K562 (cell line): ENCODE results near the gene NUPR1. TPM values are rescaled to one million over a fixed set of nuclear protein-coding genes. Genes with fewer than 3 reads are reported as not detected.
A peak's percentile ranks its signal among the peaks of the same experiment; 100 is the strongest.

Experiments
- ATAC-seq: fragments of 200-7000 bp; cut with Tn5 transposase; 3 replicates; pipeline ENCODE4 v1.9.1; 2020; ENCODE audit warnings: moderate library complexity
- BruUV-seq: library from RNA; stranded (reverse); fragments of 400-500 nt; replicated peaks from 2 replicates; lab custom pipeline; 2021; lab: Mats Ljungman, UMichigan
- CTCF ChIA-PET: fragments of 300-600 bp; formaldehyde crosslinking; extraction: SDS; loops from one replicate; lab custom pipeline; 2021; ENCODE audit warnings: low intra/inter-chr PET ratio; lab: Yijun Ruan, JAX
- POLR2A ChIA-PET: fragments of 300-600, 350-650 bp; sonication (Branson Sonifier 250); formaldehyde crosslinking; extraction: SDS; loops from one replicate; lab custom pipeline; 2021; ENCODE audit warnings: antibody characterized with exemption, inconsistent platforms; lab: Yijun Ruan, JAX
- DNase-seq, 4 experiments: peaks; one replicate each; pipeline versions ENCODE4 v3.0.0 to v3.0.0-alpha.2; 2011 to 2018; ENCODE audit warnings: low spot score in 3 of 4, mixed read lengths in 3 of 4; ENCODE audit errors: extremely low read depth in 1 of 4
- FAIRE-seq: peaks from 2 replicates; lab custom pipeline; 2011; peaks lifted over from hg19 to GRCh38; lab: Jason Lieb, UNC
- H2AFZ ChIP-seq: 2 replicates; pipeline ENCODE4 v1.6.0; 2011; ENCODE audit warnings: low read depth, low read length, control low read depth, inconsistent platforms
- H3K27ac ChIP-seq: fragments of 200-600 bp; 3 replicates; pipeline ENCODE4 v1.8.0; 2011; ENCODE audit warnings: low read depth, mild to moderate bottlenecking, control low read depth, inconsistent platforms, low read length, moderate library complexity, mixed read lengths; ENCODE audit errors: extremely low read depth
- H3K27me3 ChIP-seq, 2 experiments: fragments of 300-600 bp in 1 of 2; 2 replicates in 1 of 2; 3 replicates in 1 of 2; pipeline versions ENCODE4 v1.6.0 to v1.8.0; 2011; ENCODE audit warnings: inconsistent platforms in 2 of 2, low read length in 2 of 2, mild to moderate bottlenecking in 1 of 2, mixed read lengths in 1 of 2, moderate library complexity in 1 of 2; ENCODE audit not compliant: control insufficient read depth in 2 of 2, insufficient read depth in 2 of 2
- H3K36me3 ChIP-seq: fragments of 300-600 bp; 3 replicates; pipeline ENCODE4 v1.8.0; 2011; ENCODE audit warnings: mild to moderate bottlenecking, low read length, inconsistent platforms; ENCODE audit not compliant: control insufficient read depth, insufficient read depth
- H3K4me1 ChIP-seq, 2 experiments: fragments of 200-600 bp in 1 of 2; replicated peaks in 1 of 2; 2 replicates in 1 of 2; 3 replicates in 1 of 2; pipeline versions ENCODE4 v1.5.1 to v1.8.0; 2011; ENCODE audit warnings: inconsistent platforms in 2 of 2, low read length in 2 of 2, mild to moderate bottlenecking in 1 of 2, mixed read lengths in 1 of 2, moderate library complexity in 1 of 2; ENCODE audit not compliant: control insufficient read depth in 2 of 2, insufficient read depth in 2 of 2
- H3K4me2 ChIP-seq: 2 replicates; pipeline ENCODE4 v1.6.1; 2011; ENCODE audit warnings: low read length, control low read depth, inconsistent platforms, mixed read lengths; ENCODE audit not compliant: insufficient read depth
- H3K4me3 ChIP-seq: fragments of 200-600 bp; sonication (generic), shearing (Covaris generic); 2 replicates; pipeline ENCODE4 v1.5.1; 2016; ENCODE audit warnings: control low read depth, inconsistent platforms
- H3K79me2 ChIP-seq: fragments of 200-600 bp; 3 replicates; pipeline ENCODE4 v1.8.0; 2011; ENCODE audit warnings: low read length, inconsistent platforms; ENCODE audit not compliant: control insufficient read depth, insufficient read depth
- H3K9ac ChIP-seq, 2 experiments: 2 replicates each; pipeline versions ENCODE4 v1.6.0 to v1.6.1; 2011; ENCODE audit warnings: low read depth in 2 of 2, low read length in 2 of 2, control low read depth in 1 of 2, inconsistent platforms in 1 of 2, mild to moderate bottlenecking in 1 of 2, mixed read lengths in 1 of 2; ENCODE audit not compliant: insufficient read depth in 1 of 2
- H3K9me1 ChIP-seq: one replicate; pipeline ENCODE4 v1.6.0; 2011; ENCODE audit warnings: inconsistent platforms, mild to moderate bottlenecking, low read length, moderate library complexity; ENCODE audit not compliant: control insufficient read depth, insufficient read depth
- H3K9me3 ChIP-seq: replicated peaks from 2 replicates; pipeline ENCODE4 v1.5.1; 2011; ENCODE audit warnings: low read depth, low read length, inconsistent platforms; ENCODE audit not compliant: control insufficient read depth, insufficient read depth
- H4K20me1 ChIP-seq: replicated peaks from 2 replicates; pipeline ENCODE4 v1.6.1; 2011; ENCODE audit warnings: low read length, inconsistent platforms, mixed read lengths; ENCODE audit not compliant: control insufficient read depth, insufficient read depth
- ASH1L ChIP-seq: fragments of 450-650 bp; IDR thresholded peaks from 2 replicates; pipeline ENCODE4 v1.6.1; 2018; ENCODE audit warnings: borderline replicate concordance, mild to moderate bottlenecking, low read depth; ENCODE audit not compliant: partially characterized antibody
- BCL6 ChIP-seq: fragments of 250-450 bp; sonication (Bioruptor Pico); IDR thresholded peaks from 2 replicates; pipeline ENCODE4 v1.4.0; 2020
- CCAR2 ChIP-seq: fragments of 200-400 bp; formaldehyde crosslinking; IDR thresholded peaks from 2 replicates; pipeline ENCODE4 v1.6.1; 2017; ENCODE audit warnings: mild to moderate bottlenecking, low read depth, low read length
- E2F6 ChIP-seq, 2 experiments: IDR thresholded peaks; 2 replicates each; pipeline ENCODE4 v1.6.1; 2011; ENCODE audit warnings: borderline replicate concordance in 1 of 2, control low read depth in 1 of 2, low read depth in 1 of 2, low read length in 1 of 2, mild to moderate bottlenecking in 1 of 2, mixed read lengths in 1 of 2, moderate library complexity in 1 of 2; ENCODE audit not compliant: insufficient read depth in 1 of 2, insufficient read length in 1 of 2, poor library complexity in 1 of 2, severe bottlenecking in 1 of 2; ENCODE audit errors: extremely low read depth in 1 of 2
- EP400 ChIP-seq: fragments of 450-650 bp; IDR thresholded peaks from 2 replicates; pipeline ENCODE4 v1.6.1; 2017; ENCODE audit warnings: antibody characterized with exemption, mild to moderate bottlenecking, moderate library complexity
- HIVEP1 ChIP-seq: fragments of 250-450 bp; sonication (Bioruptor Pico); IDR thresholded peaks from 2 replicates; pipeline ENCODE4 v1.4.0; 2020; ENCODE audit warnings: mild to moderate bottlenecking
- NFIC ChIP-seq: fragments of 450-650 bp; IDR thresholded peaks from 2 replicates; pipeline ENCODE4 v1.6.1; 2017; ENCODE audit warnings: mild to moderate bottlenecking, inconsistent platforms
- NONO ChIP-seq, 2 experiments: fragments of 200-400 bp in 1 of 2; fragments of 450-650 bp in 1 of 2; formaldehyde crosslinking in 1 of 2; IDR thresholded peaks; 2 replicates each; pipeline ENCODE4 v1.6.1; 2017; ENCODE audit warnings: low read depth in 2 of 2, mild to moderate bottlenecking in 2 of 2, moderate library complexity in 2 of 2, low read length in 1 of 2
- POLR3G ChIP-seq: IDR thresholded peaks from 2 replicates; pipeline ENCODE4 v1.6.1; 2011; ENCODE audit not compliant: insufficient read length, insufficient replicate concordance; ENCODE audit errors: extremely low read depth
- RAD21 ChIP-seq, 2 experiments: fragments of 250-450 bp in 1 of 2; fragments of 450-650 bp in 1 of 2; sonication (Bioruptor Pico) in 1 of 2; formaldehyde crosslinking in 1 of 2; IDR thresholded peaks in 1 of 2; conservative IDR thresholded peaks in 1 of 2; 2 replicates each; pipeline versions ENCODE4 v1.4.0 to v1.8.0; 2020 to 2022; ENCODE audit warnings: mild to moderate bottlenecking in 2 of 2, moderate library complexity in 1 of 2
- SNIP1 ChIP-seq: fragments of 450-650 bp; IDR thresholded peaks from 2 replicates; pipeline ENCODE4 v1.7.1; 2017; ENCODE audit warnings: low read depth, mild to moderate bottlenecking
- SRSF1 ChIP-seq: fragments of 200-400 bp; formaldehyde crosslinking; IDR thresholded peaks from 2 replicates; pipeline ENCODE4 v1.6.1; 2017; ENCODE audit warnings: mild to moderate bottlenecking, low read depth, low read length, moderate library complexity
- TARDBP ChIP-seq: fragments of 450-650 bp; IDR thresholded peaks from 2 replicates; pipeline ENCODE4 v1.6.1; 2016
- TRIM24 ChIP-seq, 2 experiments: fragments of 450-650 bp; IDR thresholded peaks; 2 replicates each; pipeline ENCODE4 v1.6.1; 2016
- TRIM28 ChIP-seq: fragments of 450-650 bp; IDR thresholded peaks from 2 replicates; pipeline ENCODE4 v1.6.1; 2017
- ZKSCAN3 ChIP-seq: fragments of 250-450 bp; sonication (Bioruptor Pico); IDR thresholded peaks from 2 replicates; pipeline ENCODE4 v1.4.0; 2020
- ZNF224 ChIP-seq: sonication (generic); formaldehyde crosslinking; IDR thresholded peaks from 2 replicates; pipeline ENCODE4 v1.8.0; 2022; ENCODE audit warnings: mild to moderate bottlenecking, missing genetic modification reagents
- ZNF232 ChIP-seq: sonication (generic); formaldehyde crosslinking; IDR thresholded peaks from 2 replicates; pipeline ENCODE4 v1.8.0; 2022; ENCODE audit warnings: mild to moderate bottlenecking, missing genetic modification reagents
- ZNF444 ChIP-seq: fragments of 250-450 bp; sonication (Bioruptor Pico); IDR thresholded peaks from 2 replicates; pipeline ENCODE4 v1.4.0; 2020; ENCODE audit warnings: mild to moderate bottlenecking, moderate library complexity
- ZNF551 ChIP-seq: fragments of 250-450 bp; sonication (Bioruptor Pico); IDR thresholded peaks from 2 replicates; pipeline ENCODE4 v1.5.0; 2021; ENCODE audit warnings: mild to moderate bottlenecking, moderate library complexity
- ZNF644 ChIP-seq: fragments of 200-800 bp; sonication (Bioruptor generic); IDR thresholded peaks from 2 replicates; pipeline ENCODE4 v1.6.1; 2016; ENCODE audit warnings: low read depth, missing genetic modification characterization, missing compliant biosample characterization
- ZNF77 ChIP-seq: fragments of 250-450 bp; sonication (Bioruptor Pico); IDR thresholded peaks from 2 replicates; pipeline ENCODE4 v1.5.0; 2020
- WGBS: fragments of 100-300 bp; shearing (Covaris generic); methylation state at CpG from one replicate; pipeline ENCODE4 v1.1.6; 2016; ENCODE audit warnings: low coverage, mixed read lengths; ENCODE audit not compliant: insufficient coverage; ENCODE audit errors: missing lambda C conversion rate; 5-methylcytosine and 5-hydroxymethylcytosine counted together
- in situ Hi-C: fragments of 300-500 bp; cut with MboI; formaldehyde crosslinking; loops from 4 replicates; pipeline ENCODE4 v1.15.0; 2018; ENCODE audit warnings: inconsistent platforms, mixed read lengths
- intact Hi-C: fragments of 100-400 bp; cut with micrococcal nuclease; formaldehyde crosslinking; loops from 2 replicates; pipeline ENCODE4 v1.14.2; 2022
- polyA plus RNA-seq, 8 experiments: library from polyadenylated mRNA; depleted of rRNA in 4 of 8; stranded (reverse) in 5 of 8; unstranded in 3 of 8; fragments of >200 nt; fragmentation: Nextera tagmentation in 2 of 8; fragmentation: Illumina TruSeq in 1 of 8; extraction: Ambion mirVana in 2 of 8; extraction: Trizol in 1 of 8; gene quantifications; 2 replicates each; pipeline versions ENCODE4 v1.2.1 to v1.2.3, GENCODE V29; 2011 to 2014; ENCODE audit warnings: inconsistent platforms in 1 of 8, missing spikeins in 1 of 8
- total RNA-seq, 7 experiments: library from RNA; depleted of rRNA in 6 of 7; stranded (reverse); fragments of >200 nt in 6 of 7; fragmentation: Illumina TruSeq in 2 of 7; extraction: Trizol in 2 of 7; gene quantifications; 2 replicates each; pipeline versions ENCODE4 v1.2.1 to v1.2.3, GENCODE V29; 2011 to 2021; ENCODE audit warnings: low replicate concordance in 1 of 7
- TF ChIP-seq, protein P1 (sequence below): sonication (generic); formaldehyde crosslinking; IDR thresholded peaks from 2 replicates; pipeline ENCODE4 v1.8.1; 2023; ENCODE audit warnings: mild to moderate bottlenecking, missing genetic modification reagents, moderate library complexity

Gene NUPR1
- total and polyA plus RNA-seq, 9 of the 15 experiments (the other 6 are each of a cell fraction or from before 2014, with no cell fraction given): 0.07 to 1.5 (median 0.27) TPM

- TF ChIP-seq E2F6 (IDR thresholded peaks at IDR 0.05; ENCODE audit: borderline replicate concordance in 1 of 2, extremely low read depth in 1 of 2, insufficient read depth in 1 of 2, insufficient read length in 1 of 2, low read depth in 1 of 2, low read length in 1 of 2, poor library complexity in 1 of 2, severe bottlenecking in 1 of 2) (no peak), BCL6 (CRISPR knock-in tag) (no peak), ZNF232 (CRISPR knock-in tag) (no peak), RAD21 (CRISPR knock-in tag; conservative IDR thresholded peaks at IDR 0.05 in 1 of 2, IDR thresholded peaks at IDR 0.05 in 1 of 2) (peak; percentile 45 to 65), TRIM24 (IDR thresholded peaks at IDR 0.05) (0 out of 4 replicates have a peak, but pooled peaks of 1 of the 2 experiments have one; percentile 14), ZNF444 (CRISPR knock-in tag) (no peak), EP400 (no peak)
- TF ChIP-seq, protein P1, sequence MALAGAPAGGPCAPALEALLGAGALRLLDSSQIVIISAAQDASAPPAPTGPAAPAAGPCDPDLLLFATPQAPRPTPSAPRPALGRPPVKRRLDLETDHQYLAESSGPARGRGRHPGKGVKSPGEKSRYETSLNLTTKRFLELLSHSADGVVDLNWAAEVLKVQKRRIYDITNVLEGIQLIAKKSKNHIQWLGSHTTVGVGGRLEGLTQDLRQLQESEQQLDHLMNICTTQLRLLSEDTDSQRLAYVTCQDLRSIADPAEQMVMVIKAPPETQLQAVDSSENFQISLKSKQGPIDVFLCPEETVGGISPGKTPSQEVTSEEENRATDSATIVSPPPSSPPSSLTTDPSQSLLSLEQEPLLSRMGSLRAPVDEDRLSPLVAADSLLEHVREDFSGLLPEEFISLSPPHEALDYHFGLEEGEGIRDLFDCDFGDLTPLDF (CRISPR knock-in tag): no peak
Measured at GRCh38 chr16:28524681-28525171, 14.0 kb downstream of the NUPR1 start (continued).

DNA sequence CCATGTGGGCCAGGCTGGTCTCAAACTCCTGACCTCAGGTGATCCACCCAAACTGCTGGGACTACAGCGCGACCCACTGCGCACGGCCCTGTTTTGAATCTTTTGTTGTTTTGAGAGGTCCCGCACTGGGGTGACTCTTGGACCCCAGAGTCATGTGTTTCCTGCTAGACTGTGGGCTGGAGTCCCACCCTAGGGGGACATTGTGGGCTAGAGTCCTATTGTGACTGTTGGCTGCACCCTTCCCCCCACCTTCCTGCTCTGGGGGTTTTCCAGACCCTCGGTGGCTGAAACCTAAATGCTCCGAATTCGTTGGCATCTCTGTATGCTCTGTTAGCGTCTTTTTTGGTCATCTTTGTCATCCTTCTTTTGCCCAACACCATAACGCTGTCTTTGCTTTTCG lies 16.0 kb downstream of the NUPR1 start:
- no peaks in the 10 kb centered on the region for H3K27me3 ChIP-seq
- H3K4me2 ChIP-seq: no peak overlapping the region
- no peak overlapping the region for H3K4me3 ChIP-seq
- no peak overlapping the region for H3K27ac ChIP-seq
- ChIA-PET CTCF (no interaction called here), POLR2A (no interaction called here)
- no peak for ATAC-seq
- H4K20me1 ChIP-seq: no peaks in the 10 kb centered on the region
- intact Hi-C loops: loop anchor here (10.0 kb wide), 1 partner anchor 248 kb away; no protein-coding TSS in a partner anchor
- H3K36me3 ChIP-seq: no peaks in the 10 kb centered on the region
- FAIRE-seq: no peak
- no peaks in the 10 kb centered on the region for H3K9me1 ChIP-seq
- WGBS: 65% methylated on average over 11 of the region's 11 CpGs
- BruUV-seq: no TSS peak
- H3K79me2 ChIP-seq: no peaks in the 10 kb centered on the region
- H3K9ac ChIP-seq: no peak overlapping the region
- DNase-seq: no peak
- in situ Hi-C loops: no loop called here
- H3K4me1 ChIP-seq: peaks cover 0 to 9% of the 10 kb centered on the region in 2 experiments; a peak in 3 of 5 replicates
- H2AFZ ChIP-seq: no peak overlapping the region
- H3K9me3 ChIP-seq: no peaks in the 10 kb centered on the region
- TF ChIP-seq ZKSCAN3 (CRISPR knock-in tag): no peak
- TF ChIP-seq NFIC: no peak
- no peak for TF ChIP-seq ZNF224 (CRISPR knock-in tag)
- TF ChIP-seq TARDBP: no peak
- no peak for TF ChIP-seq NONO (IDR thresholded peaks at IDR 0.05; ENCODE audit: low read depth in 2 of 2, low read length in 1 of 2)
- TF ChIP-seq CCAR2: no peak
- TF ChIP-seq POLR3G: no peak
- no peak for TF ChIP-seq ZNF644 (tag)
- TF ChIP-seq SRSF1: no peak
- TF ChIP-seq HIVEP1 (CRISPR knock-in tag): no peak
- no peak for TF ChIP-seq TRIM28
- no peak for TF ChIP-seq ZNF551 (CRISPR knock-in tag)
- TF ChIP-seq SNIP1: no peak
- no peak for TF ChIP-seq ASH1L
- no peak for TF ChIP-seq ZNF77
